Glomerular visceral epithelial cell (primary cell): Measurements from ENCODE around the gene SAP25.
A peak's percentile ranks its signal among the peaks of the same experiment; 100 is the strongest.
"Not testable (repeated sequence)": the region's sequence is repeated elsewhere in the genome, so short reads cannot be mapped to it uniquely, and the experiment has no call there.

ENCODE experiments used
- DNase-seq: peaks from one replicate; pipeline ENCODE4 v3.0.0-alpha.2; 2016; ENCODE audit errors: extremely low spot score

SAP25 gene

GRCh38 chr7:100561491-100562194, 12.1 kb downstream of the SAP25 start:
- no peak for DNase-seq

GRCh38 chr7:100559127-100559526, 14.6 kb downstream of the SAP25 start:
- no peak for DNase-seq

GRCh38 chr7:100556541-100556940, 17.2 kb downstream of the SAP25 start:
- no peak for DNase-seq

- no peak for DNase-seq
These were observed 18.0 kb downstream of the SAP25 start for GRCh38 chr7:100555701-100556100.

- no peak for DNase-seq
These were observed 20.7 kb downstream of the SAP25 start for GRCh38 chr7:100553032-100553431.

- DNase-seq = no peak
These were observed 21.2 kb downstream of the SAP25 start for GRCh38 chr7:100552532-100552931.

GRCh38 chr7:100548446-100548845, 25.3 kb downstream of the SAP25 start:
- not testable (repeated sequence) for DNase-seq

- DNase-seq = no peak
These were observed 25.8 kb downstream of the SAP25 start for GRCh38 chr7:100547872-100548271.

- no peak for DNase-seq
These were observed 26.5 kb downstream of the SAP25 start for GRCh38 chr7:100546926-100547800.

GRCh38 chr7:100546129-100546925, 27.4 kb downstream of the SAP25 start:
- DNase-seq = no peak

- peak; percentile 81 for DNase-seq
These were observed 28.2 kb downstream of the SAP25 start for GRCh38 chr7:100545360-100546128.

- no peak for DNase-seq
These were observed 28.7 kb downstream of the SAP25 start for GRCh38 chr7:100544967-100545359.

GRCh38 chr7:100544386-100544785, 29.3 kb downstream of the SAP25 start:
- no peak for DNase-seq

- DNase-seq = no peak
These were observed 30.1 kb downstream of the SAP25 start for GRCh38 chr7:100543586-100543985.

- not testable (repeated sequence) for DNase-seq
These were observed 32.4 kb downstream of the SAP25 start for GRCh38 chr7:100541309-100541708.

GRCh38 chr7:100540073-100540723, 33.5 kb downstream of the SAP25 start:
- peak; percentile 22 for DNase-seq

GRCh38 chr7:100539436-100540006, 34.2 kb downstream of the SAP25 start:
- DNase-seq = no peak

GRCh38 chr7:100538654-100539435, 34.9 kb downstream of the SAP25 start, which contains the start of gene AGFG2:
Gene AGFG2, plus strand, starts transcription at chr7:100539203. Its CDS starts 144 bp downstream, at chr7:100539347.
- peak; percentile 100 for DNase-seq

- DNase-seq = no peak
These were observed 35.4 kb downstream of the SAP25 start for GRCh38 chr7:100538348-100538653.

- not testable (repeated sequence) for DNase-seq
These were observed 37.0 kb downstream of the SAP25 start for GRCh38 chr7:100536695-100537094.
